WI38 (cell line): Measurements from ENCODE around the gene MCTP2.

Source experiments
- H3K4me3 ChIP-seq: 2 replicates; pipeline ENCODE4 v1.5.1; 2011; ENCODE audit warnings: low read depth, mild to moderate bottlenecking, control low read depth, low read length
- CTCF ChIP-seq: IDR thresholded peaks from 2 replicates; pipeline ENCODE4 v1.5.1; 2012; ENCODE audit warnings: low read depth, mild to moderate bottlenecking, control low read depth, low read length

The MCTP2 gene

GRCh38 chr15:94265009-94265408, 33.6 kb downstream of the MCTP2 start:
- H3K4me3 ChIP-seq: no peak overlapping the region
- no peak for TF ChIP-seq CTCF

GRCh38 chr15:94265982-94266381, 34.6 kb downstream of the MCTP2 start:
- no peak for TF ChIP-seq CTCF
- H3K4me3 ChIP-seq: no peak overlapping the region

GRCh38 chr15:94266789-94267188, 35.4 kb downstream of the MCTP2 start:
- no peak for TF ChIP-seq CTCF
- H3K4me3 ChIP-seq: no peak overlapping the region

GRCh38 chr15:94269954-94270353, 38.6 kb downstream of the MCTP2 start:
- H3K4me3 ChIP-seq: no peak overlapping the region
- TF ChIP-seq CTCF: no peak

- H3K4me3 ChIP-seq: no peak overlapping the region
- no peak for TF ChIP-seq CTCF
Measured at GRCh38 chr15:94270570-94270969, 39.2 kb downstream of the MCTP2 start.

- no peak for TF ChIP-seq CTCF
- H3K4me3 ChIP-seq: no peak overlapping the region
Measured at GRCh38 chr15:94272251-94272898, 41.0 kb downstream of the MCTP2 start.

- no peak for TF ChIP-seq CTCF
- no peak overlapping the region for H3K4me3 ChIP-seq
Measured at GRCh38 chr15:94273826-94274225, 42.5 kb downstream of the MCTP2 start.
